Pancreas (tissue), 10 donors: ENCODE results near the gene NHSL1. TPM values are rescaled to one million over a fixed set of nuclear protein-coding genes. Genes with fewer than 3 reads are reported as not detected.
A peak's percentile ranks its signal among the peaks of the same experiment; 100 is the strongest.

Experiments used
- ATAC-seq, 4 donors: fragments of 200-7000 bp; cut with Tn5 transposase; one replicate each; pipeline versions ENCODE4 v1.8.0 to v1.9.1; 2020; ENCODE audit warnings: mild to moderate bottlenecking in 4 of 4, moderate library complexity in 4 of 4
- DNase-seq, 6 donors: peaks; one replicate each; pipeline ENCODE4 v3.0.0-alpha.2; 2020
- FAIRE-seq: peaks from 2 replicates; lab custom pipeline; 2012; peaks lifted over from hg19 to GRCh38; lab: Jason Lieb, UNC
- H3K27ac ChIP-seq, 4 donors: fragments of 200-600 bp; sonication (generic); 1 replicate in 3 of 4; 2 replicates in 1 of 4; pipeline versions ENCODE4 v1.5.0 to v1.8.0; 2020
- H3K27me3 ChIP-seq, 4 donors: fragments of 200-600 bp; one replicate each; pipeline ENCODE4 v1.8.0; 2021
- H3K36me3 ChIP-seq, 3 donors: fragments of 200-600 bp; sonication (generic) in 1 of 3; one replicate each; pipeline versions ENCODE4 v1.5.0 to v1.8.0; 2020 to 2021
- H3K4me1 ChIP-seq, 3 donors: fragments of 200-600 bp; one replicate each; pipeline ENCODE4 v1.8.0; 2021
- H3K4me3 ChIP-seq, 4 donors: fragments of 200-600 bp; sonication (generic) in 2 of 4; one replicate each; pipeline versions ENCODE4 v1.5.0 to v1.8.0; 2020 to 2021
- H3K9me3 ChIP-seq, 4 donors: fragments of 200-600 bp; one replicate each; pipeline ENCODE4 v1.8.0; 2021
- WGBS, 2 donors: extraction: QIAGEN DNeasy Blood & Tissue Kit; methylation state at CpG; one replicate each; pipeline ENCODE4 v1.1.7; 2013; 5-methylcytosine and 5-hydroxymethylcytosine counted together
- intact Hi-C, 3 donors: fragments of 100-400 bp; cut with DNase I; formaldehyde crosslinking; loops; one replicate each; pipeline versions ENCODE4 v1.11.1 to v1.14.2; 2022
- polyA plus RNA-seq, 2 donors: library from polyadenylated mRNA; stranded (reverse); fragments of 200-250 nt; gene quantifications; one replicate each; pipeline ENCODE4 v1.2.3, GENCODE V29; 2013
- total RNA-seq, 6 donors: library from RNA; stranded (reverse); fragmentation: NEBNext Ultra II Directional in 4 of 6; extraction: Animal tissue kit (Norgen Biotek cat#: 25700) in 4 of 6; gene quantifications; one replicate each; pipeline versions ENCODE4 v1.2.1 to v1.2.4, GENCODE V29; 2021 to 2023
- TF ChIP-seq, protein P1 (sequence below), 4 donors: fragments of 200-600 bp; sonication (generic) in 3 of 4; IDR thresholded peaks; one replicate each; pipeline versions ENCODE4 v1.5.0 to v1.8.0; 2021; ENCODE audit warnings: antibody characterized with exemption in 4 of 4
- donor health status: healthy with polysubstance abuse.
- donor health status: DM: no; HTN: no; CAD: no; lungs with moderate emphysema.
- donor health status: DM: no; HTN: no; CAD: no.
- donor health status: control.
- donor health status: control.
- donor health status: Bipolar disorder and iron deficiency.
- donor health status: DM: yes; HTN: yes; CAD: no.
- donor health status: DM: no; HTN: no; CAD: no.
- donor health status: DM: no; HTN: no; CAD: no.
- donor health status: DM: yes; HTN: yes; CAD: no.

Gene NHSL1, protein sequence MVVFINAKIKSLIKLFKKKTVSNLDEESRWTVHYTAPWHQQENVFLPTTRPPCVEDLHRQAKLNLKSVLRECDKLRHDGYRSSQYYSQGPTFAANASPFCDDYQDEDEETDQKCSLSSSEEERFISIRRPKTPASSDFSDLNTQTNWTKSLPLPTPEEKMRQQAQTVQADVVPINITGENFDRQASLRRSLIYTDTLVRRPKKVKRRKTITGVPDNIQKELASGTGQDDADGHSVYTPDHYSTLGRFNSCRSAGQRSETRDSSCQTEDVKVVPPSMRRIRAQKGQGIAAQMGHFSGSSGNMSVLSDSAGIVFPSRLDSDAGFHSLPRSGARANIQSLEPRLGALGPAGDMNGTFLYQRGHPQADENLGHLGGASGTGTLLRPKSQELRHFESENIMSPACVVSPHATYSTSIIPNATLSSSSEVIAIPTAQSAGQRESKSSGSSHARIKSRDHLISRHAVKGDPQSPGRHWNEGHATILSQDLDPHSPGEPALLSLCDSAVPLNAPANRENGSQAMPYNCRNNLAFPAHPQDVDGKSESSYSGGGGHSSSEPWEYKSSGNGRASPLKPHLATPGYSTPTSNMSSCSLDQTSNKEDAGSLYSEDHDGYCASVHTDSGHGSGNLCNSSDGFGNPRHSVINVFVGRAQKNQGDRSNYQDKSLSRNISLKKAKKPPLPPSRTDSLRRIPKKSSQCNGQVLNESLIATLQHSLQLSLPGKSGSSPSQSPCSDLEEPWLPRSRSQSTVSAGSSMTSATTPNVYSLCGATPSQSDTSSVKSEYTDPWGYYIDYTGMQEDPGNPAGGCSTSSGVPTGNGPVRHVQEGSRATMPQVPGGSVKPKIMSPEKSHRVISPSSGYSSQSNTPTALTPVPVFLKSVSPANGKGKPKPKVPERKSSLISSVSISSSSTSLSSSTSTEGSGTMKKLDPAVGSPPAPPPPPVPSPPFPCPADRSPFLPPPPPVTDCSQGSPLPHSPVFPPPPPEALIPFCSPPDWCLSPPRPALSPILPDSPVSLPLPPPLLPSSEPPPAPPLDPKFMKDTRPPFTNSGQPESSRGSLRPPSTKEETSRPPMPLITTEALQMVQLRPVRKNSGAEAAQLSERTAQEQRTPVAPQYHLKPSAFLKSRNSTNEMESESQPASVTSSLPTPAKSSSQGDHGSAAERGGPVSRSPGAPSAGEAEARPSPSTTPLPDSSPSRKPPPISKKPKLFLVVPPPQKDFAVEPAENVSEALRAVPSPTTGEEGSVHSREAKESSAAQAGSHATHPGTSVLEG (N-terminal part only)
- 10 to 100 TPM in 3 of 6 donors, 1 to 10 TPM in 3; 4.8 to 16.3 (median 11.8) TPM for total RNA-seq
- 1 to 10 TPM; 3.5 to 4.6 TPM for polyA plus RNA-seq

DNA sequence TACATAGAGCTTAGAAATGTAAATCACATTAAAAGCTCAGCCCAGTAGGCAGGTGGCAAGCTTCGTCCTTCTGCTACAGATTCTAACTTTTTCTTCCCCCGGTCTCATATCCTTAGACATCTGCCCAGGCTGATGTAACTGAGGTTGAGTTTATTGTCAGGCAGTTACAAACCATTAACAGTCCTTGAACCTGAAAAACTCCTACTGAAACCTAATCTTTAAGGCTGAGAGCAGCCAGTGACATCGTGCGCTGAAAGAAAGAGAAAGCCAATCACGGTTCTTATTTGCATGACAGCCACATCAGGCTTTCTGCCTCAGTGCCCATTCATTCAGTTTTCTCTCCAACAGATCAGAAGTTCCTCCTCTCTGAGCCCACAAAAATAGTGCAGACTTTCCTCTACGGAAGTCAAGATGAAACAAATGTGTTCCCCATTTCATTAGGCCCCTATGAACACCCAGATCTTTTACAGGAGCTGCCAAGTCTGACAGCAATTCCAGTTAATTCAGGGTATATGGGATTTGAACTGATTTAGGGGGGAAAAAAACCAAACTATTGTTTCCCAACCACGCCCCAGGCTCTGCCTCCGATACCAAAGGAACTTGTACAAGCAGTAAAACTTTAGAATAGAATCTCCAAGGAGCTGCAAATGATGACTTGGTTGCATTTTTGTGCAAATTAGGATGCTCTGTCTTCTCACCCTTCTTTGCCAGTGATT lies at the start of gene NHSL1:
Gene NHSL1 (minus strand): TSS at position 192 of the 716 bp plus-strand sequence. CDS start 204 bp downstream, outside the sequence.
- intact Hi-C loops: no loop called here
- TF ChIP-seq, protein P1, sequence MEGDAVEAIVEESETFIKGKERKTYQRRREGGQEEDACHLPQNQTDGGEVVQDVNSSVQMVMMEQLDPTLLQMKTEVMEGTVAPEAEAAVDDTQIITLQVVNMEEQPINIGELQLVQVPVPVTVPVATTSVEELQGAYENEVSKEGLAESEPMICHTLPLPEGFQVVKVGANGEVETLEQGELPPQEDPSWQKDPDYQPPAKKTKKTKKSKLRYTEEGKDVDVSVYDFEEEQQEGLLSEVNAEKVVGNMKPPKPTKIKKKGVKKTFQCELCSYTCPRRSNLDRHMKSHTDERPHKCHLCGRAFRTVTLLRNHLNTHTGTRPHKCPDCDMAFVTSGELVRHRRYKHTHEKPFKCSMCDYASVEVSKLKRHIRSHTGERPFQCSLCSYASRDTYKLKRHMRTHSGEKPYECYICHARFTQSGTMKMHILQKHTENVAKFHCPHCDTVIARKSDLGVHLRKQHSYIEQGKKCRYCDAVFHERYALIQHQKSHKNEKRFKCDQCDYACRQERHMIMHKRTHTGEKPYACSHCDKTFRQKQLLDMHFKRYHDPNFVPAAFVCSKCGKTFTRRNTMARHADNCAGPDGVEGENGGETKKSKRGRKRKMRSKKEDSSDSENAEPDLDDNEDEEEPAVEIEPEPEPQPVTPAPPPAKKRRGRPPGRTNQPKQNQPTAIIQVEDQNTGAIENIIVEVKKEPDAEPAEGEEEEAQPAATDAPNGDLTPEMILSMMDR (IDR thresholded peaks at IDR 0.05): no peak
- no peaks in the 10 kb centered on the region for H3K9me3 ChIP-seq
- FAIRE-seq (no peak), DNase-seq (peak in 1 of 6 donors; percentile 23), ATAC-seq (peak; percentile 53 to 70 (median 66))
- H3K27ac ChIP-seq: peak within 1 kb of the TSS; percentile 6 to 80 (median 52)
- H3K4me3 ChIP-seq: peak within 1 kb of the TSS in 2 of 4 donors; percentile 4 to 33
- peaks cover 15 to 56% (median 51%) of the 10 kb centered on the region in 3 donors for H3K4me1 ChIP-seq
- no peaks in the 10 kb centered on the region for H3K36me3 ChIP-seq
- 26 to 39% methylated on average over 8 of the region's 8 CpGs for WGBS, 2 donors
- H3K27me3 ChIP-seq: no peaks in the 10 kb centered on the region

DNA sequence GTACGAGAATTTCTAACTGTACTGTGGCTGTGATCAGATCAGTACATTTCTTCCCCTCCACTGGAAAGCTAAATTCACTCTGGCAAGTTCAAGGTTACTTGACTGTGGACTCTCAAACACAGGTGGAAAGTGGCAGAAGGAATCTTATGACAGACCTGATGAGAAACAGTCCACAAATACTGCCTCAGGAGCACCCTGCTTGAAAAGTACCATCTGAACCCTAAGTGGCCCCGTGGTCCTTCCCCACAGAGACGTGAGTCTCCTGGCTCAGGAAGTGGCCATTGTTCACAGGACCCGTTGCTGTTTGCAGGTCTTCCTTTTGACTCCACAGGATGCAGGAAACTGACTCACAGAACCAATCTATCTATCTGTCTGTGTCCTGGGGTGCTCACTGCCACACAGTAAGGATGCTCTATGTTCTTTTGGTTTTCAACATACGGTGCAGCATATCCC lies 47.5 kb upstream of the NHSL1 start:
- TF ChIP-seq, protein P1 (IDR thresholded peaks at IDR 0.05): no peak
- DNase-seq (no peak), FAIRE-seq (no peak), ATAC-seq (no peak)
- 46 to 57% methylated on average over 5 of the region's 5 CpGs for WGBS, 2 donors
- peaks cover 0 to 16% (median 8%) of the 10 kb centered on the region in 3 donors for H3K4me1 ChIP-seq
- no peak overlapping the region for H3K4me3 ChIP-seq
- H3K9me3 ChIP-seq: no peaks in the 10 kb centered on the region
- no peak overlapping the region for H3K27ac ChIP-seq
- no peaks in the 10 kb centered on the region for H3K36me3 ChIP-seq
- intact Hi-C loops: no loop called here
- no peaks in the 10 kb centered on the region for H3K27me3 ChIP-seq

DNA sequence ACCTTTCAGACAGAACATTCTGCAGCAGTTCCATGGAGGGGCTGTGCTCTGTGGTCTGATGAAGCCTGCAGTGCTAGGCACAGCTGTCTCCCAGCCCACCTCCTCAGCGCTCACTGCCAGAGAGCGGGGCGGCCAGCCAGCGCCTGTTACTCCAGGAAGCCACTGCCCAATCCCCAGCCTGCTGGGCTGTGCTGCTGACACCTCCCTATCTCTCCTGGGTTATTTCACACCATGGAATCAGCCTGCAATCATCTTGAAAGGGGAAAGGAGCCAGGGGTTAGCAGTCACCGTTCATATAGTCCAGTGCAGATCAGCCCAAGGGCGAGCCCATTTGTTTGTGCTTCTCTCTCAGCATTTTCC lies 46.3 kb upstream of the NHSL1 start:
- 48 to 62% methylated on average over 6 of the region's 6 CpGs for WGBS, 2 donors
- ATAC-seq (peak; percentile 63 to 79 (median 77)), FAIRE-seq (no peak), DNase-seq (peak in 5 of 6 donors; percentile 14 to 69 (median 38))
- Histone ChIP-seq H3K36me3 (no peaks in the 10 kb centered on the region), H3K27me3 (no peaks in the 10 kb centered on the region), H3K4me3 (peak overlapping the region in 2 of 4 donors; percentile 18 to 24), H3K9me3 (no peaks in the 10 kb centered on the region), H3K4me1 (peaks cover 0 to 19% (median 5%) of the 10 kb centered on the region in 3 donors), H3K27ac (peak overlapping the region in 3 of 4 donors; percentile 3 to 61 (median 55))
- TF ChIP-seq, protein P1 (IDR thresholded peaks at IDR 0.05): no peak
- intact Hi-C loops: no loop called here

DNA sequence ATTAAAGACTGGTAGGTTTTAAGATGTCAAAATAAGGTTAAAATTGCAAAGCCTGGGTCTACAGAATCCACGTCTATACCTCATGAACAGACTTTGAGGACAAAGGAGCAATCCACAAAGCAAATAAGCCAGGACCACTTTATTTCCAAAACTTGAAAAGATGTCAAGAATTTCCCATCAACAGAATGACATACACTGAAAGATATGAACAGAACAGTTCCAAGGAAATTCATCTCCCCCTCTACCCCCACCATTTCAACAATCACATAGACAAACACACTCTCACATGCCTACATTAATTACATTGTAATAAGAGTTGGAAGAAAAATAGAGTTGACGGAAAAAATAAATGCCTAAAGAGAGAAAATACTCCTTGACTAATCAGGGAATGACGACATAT lies 45.2 kb upstream of the NHSL1 start:
- Histone ChIP-seq H3K4me1 (peaks cover 0 to 22% (median 8%) of the 10 kb centered on the region in 3 donors), H3K27ac (peak overlapping the region in 1 of 4 donors; percentile 55), H3K36me3 (no peaks in the 10 kb centered on the region), H3K4me3 (peak overlapping the region in 2 of 4 donors; percentile 18 to 24), H3K27me3 (no peaks in the 10 kb centered on the region), H3K9me3 (no peaks in the 10 kb centered on the region)
- DNase-seq: no peak
- TF ChIP-seq, protein P1 (IDR thresholded peaks at IDR 0.05): no peak
- intact Hi-C loops: no loop called here
- 74 to 77% methylated on average over 3 of the region's 3 CpGs for WGBS, 2 donors
- FAIRE-seq: no peak
- ATAC-seq: no peak
